SK-N-SH treated with all-trans-retinoic acid at 6 μM for 48 hours (cell line): ENCODE results near the gene FAM83D.

Experiments
- ESRRG ChIP-seq: fragments of 250-450 bp; sonication (Bioruptor Pico); IDR thresholded peaks from 2 replicates; pipeline ENCODE4 v1.6.1; 2021; ENCODE audit warnings: mild to moderate bottlenecking
- OSR1 ChIP-seq: fragments of 250-450 bp; sonication (Bioruptor Pico); IDR thresholded peaks from 2 replicates; pipeline ENCODE4 v1.8.0; 2022; ENCODE audit warnings: moderate library complexity, mild to moderate bottlenecking, inconsistent platforms
- PPARA ChIP-seq: fragments of 250-450 bp; sonication (Bioruptor Pico); IDR thresholded peaks from 2 replicates; pipeline ENCODE4 v1.5.0; 2020; ENCODE audit warnings: mild to moderate bottlenecking, borderline replicate concordance
- SNAI2 ChIP-seq: fragments of 250-450 bp; sonication (Bioruptor Pico); IDR thresholded peaks from 2 replicates; pipeline ENCODE4 v1.5.0; 2020; ENCODE audit warnings: mild to moderate bottlenecking, moderate library complexity
- TCF4 ChIP-seq: fragments of 250-450 bp; sonication (Bioruptor Pico); IDR thresholded peaks from 2 replicates; pipeline ENCODE4 v1.8.0; 2021; ENCODE audit warnings: mild to moderate bottlenecking, moderate library complexity, borderline replicate concordance
- ZFP3 ChIP-seq: fragments of 250-450 bp; sonication (Bioruptor Pico); IDR thresholded peaks from 2 replicates; pipeline ENCODE4 v1.5.0; 2020; ENCODE audit warnings: mild to moderate bottlenecking, moderate library complexity
- ZFP30 ChIP-seq: fragments of 450-650 bp; formaldehyde crosslinking; IDR thresholded peaks from 2 replicates; pipeline ENCODE4 v1.5.0; 2022; ENCODE audit warnings: mild to moderate bottlenecking, moderate library complexity
- ZNF565 ChIP-seq: fragments of 450-650 bp; formaldehyde crosslinking; conservative IDR thresholded peaks from 2 replicates; pipeline ENCODE4 v1.5.0; 2020; ENCODE audit warnings: low read depth, mild to moderate bottlenecking, moderate library complexity
- TF ChIP-seq, protein P1 (sequence below): fragments of 250-450 bp; sonication (Bioruptor Pico); IDR thresholded peaks from 2 replicates; pipeline ENCODE4 v1.5.1; 2021; ENCODE audit warnings: mild to moderate bottlenecking, moderate library complexity
- TF ChIP-seq, protein P2 (sequence below): fragments of 250-450 bp; sonication (Bioruptor Pico); IDR thresholded peaks from 2 replicates; pipeline ENCODE4 v1.5.1; 2020; ENCODE audit warnings: low read depth, mild to moderate bottlenecking, moderate library complexity
- TF ChIP-seq, protein P3 (sequence below): fragments of 250-450 bp; sonication (Bioruptor Pico); IDR thresholded peaks from 2 replicates; pipeline ENCODE4 v1.8.0; 2020; ENCODE audit warnings: mild to moderate bottlenecking, moderate library complexity, borderline replicate concordance
- TF ChIP-seq, protein P4 (sequence below): fragments of 250-450 bp; sonication (Bioruptor Pico); IDR thresholded peaks from 2 replicates; pipeline ENCODE4 v1.5.0; 2020; ENCODE audit warnings: mild to moderate bottlenecking, moderate library complexity
- TF ChIP-seq, protein P5 (sequence below): fragments of 250-450 bp; sonication (Bioruptor Pico); IDR thresholded peaks from 2 replicates; pipeline ENCODE4 v1.8.0; 2021; ENCODE audit warnings: low read depth, mild to moderate bottlenecking, moderate library complexity, borderline replicate concordance

DNA sequence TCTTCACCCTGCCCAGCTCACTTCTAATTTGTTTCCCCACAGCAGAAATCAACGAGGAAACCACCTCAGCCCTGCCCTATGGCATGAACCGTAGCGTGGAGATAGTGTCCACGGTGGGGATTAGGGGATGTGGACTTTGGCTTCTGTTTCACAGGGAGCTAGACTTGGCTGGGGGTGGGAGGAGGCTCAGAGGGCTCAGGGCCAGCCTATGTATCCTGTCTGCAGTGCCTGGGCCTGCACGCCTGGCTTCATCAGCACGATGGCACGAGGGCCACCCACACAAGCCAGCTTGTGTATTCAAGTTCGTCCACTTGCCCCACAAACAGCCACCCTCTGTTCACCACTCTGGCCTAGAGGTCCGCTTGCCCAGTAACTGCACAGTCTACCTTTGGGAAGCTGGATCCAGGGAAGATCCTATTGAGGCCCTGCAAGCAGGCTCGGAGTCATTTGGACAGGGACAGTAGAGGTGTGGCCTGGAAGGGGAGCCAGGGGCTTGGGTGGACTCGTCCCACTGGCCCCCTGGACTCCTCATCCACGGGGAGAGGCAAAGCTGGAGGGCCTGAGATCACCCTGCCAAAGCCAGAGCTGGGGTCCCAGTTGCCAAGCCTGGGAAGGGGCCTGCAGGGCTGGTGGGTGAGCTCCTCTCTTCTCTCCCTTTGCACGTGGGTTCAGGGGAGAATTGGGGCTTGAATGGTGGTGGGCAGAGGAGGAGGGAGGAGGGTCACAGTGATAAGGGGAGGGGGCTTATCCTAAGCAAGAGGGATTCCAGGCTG, 38.0 kb upstream of the FAM83D start:
- no peak for TF ChIP-seq ESRRG
- TF ChIP-seq, protein P1, sequence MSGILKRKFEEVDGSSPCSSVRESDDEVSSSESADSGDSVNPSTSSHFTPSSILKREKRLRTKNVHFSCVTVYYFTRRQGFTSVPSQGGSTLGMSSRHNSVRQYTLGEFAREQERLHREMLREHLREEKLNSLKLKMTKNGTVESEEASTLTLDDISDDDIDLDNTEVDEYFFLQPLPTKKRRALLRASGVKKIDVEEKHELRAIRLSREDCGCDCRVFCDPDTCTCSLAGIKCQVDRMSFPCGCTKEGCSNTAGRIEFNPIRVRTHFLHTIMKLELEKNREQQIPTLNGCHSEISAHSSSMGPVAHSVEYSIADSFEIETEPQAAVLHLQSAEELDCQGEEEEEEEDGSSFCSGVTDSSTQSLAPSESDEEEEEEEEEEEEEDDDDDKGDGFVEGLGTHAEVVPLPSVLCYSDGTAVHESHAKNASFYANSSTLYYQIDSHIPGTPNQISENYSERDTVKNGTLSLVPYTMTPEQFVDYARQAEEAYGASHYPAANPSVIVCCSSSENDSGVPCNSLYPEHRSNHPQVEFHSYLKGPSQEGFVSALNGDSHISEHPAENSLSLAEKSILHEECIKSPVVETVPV (CRISPR knock-in tag), result no peak
- TF ChIP-seq, protein P2, sequence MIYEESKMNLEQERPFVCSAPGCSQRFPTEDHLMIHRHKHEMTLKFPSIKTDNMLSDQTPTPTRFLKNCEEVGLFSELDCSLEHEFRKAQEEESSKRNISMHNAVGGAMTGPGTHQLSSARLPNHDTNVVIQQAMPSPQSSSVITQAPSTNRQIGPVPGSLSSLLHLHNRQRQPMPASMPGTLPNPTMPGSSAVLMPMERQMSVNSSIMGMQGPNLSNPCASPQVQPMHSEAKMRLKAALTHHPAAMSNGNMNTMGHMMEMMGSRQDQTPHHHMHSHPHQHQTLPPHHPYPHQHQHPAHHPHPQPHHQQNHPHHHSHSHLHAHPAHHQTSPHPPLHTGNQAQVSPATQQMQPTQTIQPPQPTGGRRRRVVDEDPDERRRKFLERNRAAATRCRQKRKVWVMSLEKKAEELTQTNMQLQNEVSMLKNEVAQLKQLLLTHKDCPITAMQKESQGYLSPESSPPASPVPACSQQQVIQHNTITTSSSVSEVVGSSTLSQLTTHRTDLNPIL (CRISPR knock-in tag), result no peak
- TF ChIP-seq, protein P3, sequence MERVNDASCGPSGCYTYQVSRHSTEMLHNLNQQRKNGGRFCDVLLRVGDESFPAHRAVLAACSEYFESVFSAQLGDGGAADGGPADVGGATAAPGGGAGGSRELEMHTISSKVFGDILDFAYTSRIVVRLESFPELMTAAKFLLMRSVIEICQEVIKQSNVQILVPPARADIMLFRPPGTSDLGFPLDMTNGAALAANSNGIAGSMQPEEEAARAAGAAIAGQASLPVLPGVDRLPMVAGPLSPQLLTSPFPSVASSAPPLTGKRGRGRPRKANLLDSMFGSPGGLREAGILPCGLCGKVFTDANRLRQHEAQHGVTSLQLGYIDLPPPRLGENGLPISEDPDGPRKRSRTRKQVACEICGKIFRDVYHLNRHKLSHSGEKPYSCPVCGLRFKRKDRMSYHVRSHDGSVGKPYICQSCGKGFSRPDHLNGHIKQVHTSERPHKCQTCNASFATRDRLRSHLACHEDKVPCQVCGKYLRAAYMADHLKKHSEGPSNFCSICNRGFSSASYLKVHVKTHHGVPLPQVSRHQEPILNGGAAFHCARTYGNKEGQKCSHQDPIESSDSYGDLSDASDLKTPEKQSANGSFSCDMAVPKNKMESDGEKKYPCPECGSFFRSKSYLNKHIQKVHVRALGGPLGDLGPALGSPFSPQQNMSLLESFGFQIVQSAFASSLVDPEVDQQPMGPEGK (CRISPR knock-in tag), result no peak
- no peak for TF ChIP-seq SNAI2
- TF ChIP-seq, protein P4, sequence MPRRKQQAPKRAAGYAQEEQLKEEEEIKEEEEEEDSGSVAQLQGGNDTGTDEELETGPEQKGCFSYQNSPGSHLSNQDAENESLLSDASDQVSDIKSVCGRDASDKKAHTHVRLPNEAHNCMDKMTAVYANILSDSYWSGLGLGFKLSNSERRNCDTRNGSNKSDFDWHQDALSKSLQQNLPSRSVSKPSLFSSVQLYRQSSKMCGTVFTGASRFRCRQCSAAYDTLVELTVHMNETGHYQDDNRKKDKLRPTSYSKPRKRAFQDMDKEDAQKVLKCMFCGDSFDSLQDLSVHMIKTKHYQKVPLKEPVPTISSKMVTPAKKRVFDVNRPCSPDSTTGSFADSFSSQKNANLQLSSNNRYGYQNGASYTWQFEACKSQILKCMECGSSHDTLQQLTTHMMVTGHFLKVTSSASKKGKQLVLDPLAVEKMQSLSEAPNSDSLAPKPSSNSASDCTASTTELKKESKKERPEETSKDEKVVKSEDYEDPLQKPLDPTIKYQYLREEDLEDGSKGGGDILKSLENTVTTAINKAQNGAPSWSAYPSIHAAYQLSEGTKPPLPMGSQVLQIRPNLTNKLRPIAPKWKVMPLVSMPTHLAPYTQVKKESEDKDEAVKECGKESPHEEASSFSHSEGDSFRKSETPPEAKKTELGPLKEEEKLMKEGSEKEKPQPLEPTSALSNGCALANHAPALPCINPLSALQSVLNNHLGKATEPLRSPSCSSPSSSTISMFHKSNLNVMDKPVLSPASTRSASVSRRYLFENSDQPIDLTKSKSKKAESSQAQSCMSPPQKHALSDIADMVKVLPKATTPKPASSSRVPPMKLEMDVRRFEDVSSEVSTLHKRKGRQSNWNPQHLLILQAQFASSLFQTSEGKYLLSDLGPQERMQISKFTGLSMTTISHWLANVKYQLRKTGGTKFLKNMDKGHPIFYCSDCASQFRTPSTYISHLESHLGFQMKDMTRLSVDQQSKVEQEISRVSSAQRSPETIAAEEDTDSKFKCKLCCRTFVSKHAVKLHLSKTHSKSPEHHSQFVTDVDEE (CRISPR knock-in tag), result no peak
- no peak for TF ChIP-seq PPARA (CRISPR knock-in tag)
- TF ChIP-seq TCF4 (CRISPR knock-in tag), result no peak
- no peak for TF ChIP-seq ZFP30 (CRISPR knock-in tag)
- no peak for TF ChIP-seq OSR1 (CRISPR knock-in tag)
- no peak for TF ChIP-seq ZNF565 (CRISPR knock-in tag)
- TF ChIP-seq, protein P5, sequence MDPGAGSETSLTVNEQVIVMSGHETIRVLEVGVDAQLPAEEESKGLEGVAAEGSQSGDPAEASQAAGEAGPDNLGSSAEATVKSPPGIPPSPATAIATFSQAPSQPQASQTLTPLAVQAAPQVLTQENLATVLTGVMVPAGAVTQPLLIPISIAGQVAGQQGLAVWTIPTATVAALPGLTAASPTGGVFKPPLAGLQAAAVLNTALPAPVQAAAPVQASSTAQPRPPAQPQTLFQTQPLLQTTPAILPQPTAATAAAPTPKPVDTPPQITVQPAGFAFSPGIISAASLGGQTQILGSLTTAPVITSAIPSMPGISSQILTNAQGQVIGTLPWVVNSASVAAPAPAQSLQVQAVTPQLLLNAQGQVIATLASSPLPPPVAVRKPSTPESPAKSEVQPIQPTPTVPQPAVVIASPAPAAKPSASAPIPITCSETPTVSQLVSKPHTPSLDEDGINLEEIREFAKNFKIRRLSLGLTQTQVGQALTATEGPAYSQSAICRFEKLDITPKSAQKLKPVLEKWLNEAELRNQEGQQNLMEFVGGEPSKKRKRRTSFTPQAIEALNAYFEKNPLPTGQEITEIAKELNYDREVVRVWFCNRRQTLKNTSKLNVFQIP (CRISPR knock-in tag), result no peak
- no peak for TF ChIP-seq ZFP3
